ENCODE measurements around the gene GID4. TPM values are rescaled to one million over a fixed set of nuclear protein-coding genes. Genes with fewer than 3 reads are reported as not detected.

GID4 gene
- total RNA-seq, 4 donors from 2014 or later: 9.8 to 20.2 (median 10.5) TPM

GRCh38 chr17:18106211-18106610 lies 67.0 kb downstream of the GID4 start:
- TF ChIP-seq CTCF (IDR thresholded peaks at IDR 0.05): no peak
- no peak for DNase-seq (ENCODE audit: low spot score)
- no peak for ATAC-seq (ENCODE audit: low FRiP score)

DNA sequence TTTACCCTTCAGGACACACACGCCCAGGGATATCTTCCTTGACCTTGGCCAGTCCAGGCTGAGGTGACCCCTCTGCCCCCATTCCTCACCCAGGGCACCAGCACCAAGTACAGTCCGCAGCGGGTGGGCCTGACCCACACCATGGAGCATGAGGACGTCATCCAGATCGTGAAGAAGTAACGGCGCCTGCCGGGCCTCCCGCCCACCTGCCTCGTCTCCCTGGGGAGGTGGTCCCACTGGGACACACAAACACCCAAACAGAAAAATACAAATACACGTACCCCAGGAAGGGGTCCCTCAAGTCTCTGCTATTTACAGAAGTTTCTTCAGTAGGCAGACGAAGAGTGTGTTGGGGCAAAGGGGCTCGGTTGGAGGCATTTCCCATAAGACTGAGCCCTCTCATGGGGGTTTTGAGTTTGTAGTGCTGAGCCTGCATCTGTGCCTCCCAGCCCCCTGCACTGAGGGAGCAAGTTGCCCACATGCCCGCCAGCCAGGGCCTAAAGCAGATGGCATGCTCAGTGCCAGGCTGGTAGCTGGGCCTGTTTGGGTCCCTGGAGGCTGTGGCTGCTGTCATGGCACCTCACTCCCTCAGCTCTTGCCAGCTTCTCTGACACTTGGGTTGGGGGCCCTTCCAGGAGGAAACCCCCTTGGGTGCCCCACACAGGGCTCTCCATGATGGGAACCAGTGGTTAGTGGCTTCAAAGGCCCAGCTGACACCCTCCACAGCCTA lies 68.0 kb downstream of the GID4 start:
- TF ChIP-seq CTCF (IDR thresholded peaks at IDR 0.05): no peak
- ATAC-seq (ENCODE audit: low FRiP score) (no peak), DNase-seq (ENCODE audit: low spot score) (no peak)

GRCh38 chr17:18107971-18108370 lies 68.8 kb downstream of the GID4 start:
- DNase-seq (ENCODE audit: low spot score) (no peak), ATAC-seq (ENCODE audit: low FRiP score) (no peak)
- no peak for TF ChIP-seq CTCF (IDR thresholded peaks at IDR 0.05)

GRCh38 chr17:18108401-18109312 lies 69.4 kb downstream of the GID4 start, which contains the start of gene MYO15A:
Gene MYO15A, plus strand, starts transcription at chr17:18108756. Its CDS starts 10,045 bp downstream, at chr17:18118801.
- DNase-seq (ENCODE audit: low spot score): no peak
- no peak for TF ChIP-seq CTCF (IDR thresholded peaks at IDR 0.05)
- no peak for ATAC-seq (ENCODE audit: low FRiP score)

DNA sequence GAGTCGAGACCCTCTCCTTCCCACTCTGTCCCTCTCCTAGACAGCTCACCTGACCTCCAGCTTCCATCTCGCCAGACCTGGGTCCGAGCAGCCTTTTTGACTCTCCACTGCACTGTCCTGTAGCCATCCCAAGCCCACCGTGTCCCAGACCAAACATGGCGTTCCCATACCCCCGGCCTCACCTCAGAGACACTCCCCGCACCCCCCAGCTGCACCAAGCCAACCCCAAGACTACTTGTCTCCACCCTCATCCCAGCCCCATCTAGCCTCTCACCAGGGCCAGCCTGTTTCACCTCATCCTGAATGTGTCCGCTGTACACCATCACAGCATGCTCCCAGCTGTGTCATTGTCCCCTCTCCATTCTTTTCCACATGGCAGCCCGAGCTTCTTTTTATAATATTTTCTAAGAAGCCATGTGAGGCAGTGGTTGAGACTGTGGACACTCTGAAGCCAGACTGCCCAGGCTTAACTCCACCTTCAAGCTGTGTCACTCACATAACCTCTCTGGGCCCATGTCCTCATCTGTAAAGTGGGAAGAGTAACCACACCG lies 70.8 kb downstream of the GID4 start:
- ATAC-seq (ENCODE audit: low FRiP score): no peak
- TF ChIP-seq CTCF (IDR thresholded peaks at IDR 0.05): no peak
- DNase-seq (ENCODE audit: low spot score): no peak

- DNase-seq (ENCODE audit: low spot score): no peak
- no peak for TF ChIP-seq CTCF (IDR thresholded peaks at IDR 0.05)
- no peak for ATAC-seq (ENCODE audit: low FRiP score)
Observed at GRCh38 chr17:18110636-18111145, 71.5 kb downstream of the GID4 start.

Data from omental fat pad (tissue), 4 donors.